Activated naive CD8-positive, alpha-beta T cell treated with anti-CD3 and anti-CD28 coated beads for 36 hours (primary cell): ENCODE measurements around the gene IFNB1. TPM values are rescaled to one million over a fixed set of nuclear protein-coding genes. Genes with fewer than 3 reads are reported as not detected.

Source experiments
- DNase-seq: peaks from one replicate; pipeline ENCODE4 v3.0.0; 2021
- H3K27ac Mint-ChIP-seq: one replicate; pipeline ENCODE4 v1.8.0; 2022; ENCODE audit warnings: mild to moderate bottlenecking, moderate library complexity, mixed read lengths
- H3K27me3 Mint-ChIP-seq: one replicate; pipeline ENCODE4 v1.8.0; 2022; ENCODE audit warnings: mild to moderate bottlenecking, mixed read lengths
- H3K36me3 Mint-ChIP-seq: one replicate; pipeline ENCODE4 v1.8.0; 2021; ENCODE audit warnings: mild to moderate bottlenecking, mixed read lengths
- H3K4me1 Mint-ChIP-seq: one replicate; pipeline ENCODE4 v1.8.0; 2021; ENCODE audit warnings: mixed read lengths
- H3K4me3 Mint-ChIP-seq: one replicate; pipeline ENCODE4 v1.8.0; 2022; ENCODE audit warnings: mild to moderate bottlenecking, moderate library complexity, mixed read lengths
- H3K9me3 Mint-ChIP-seq: one replicate; pipeline ENCODE4 v1.8.0; 2022; ENCODE audit warnings: mixed read lengths
- total RNA-seq, 2 experiments: library from RNA; stranded (reverse); gene quantifications; one replicate each; pipeline ENCODE4 v1.2.3, GENCODE V29; 2021

IFNB1 gene
- 1 to 10 TPM in 1 of 2 experiments, under 1 TPM in 1; 0.62 to 1.2 TPM for total RNA-seq

DNA sequence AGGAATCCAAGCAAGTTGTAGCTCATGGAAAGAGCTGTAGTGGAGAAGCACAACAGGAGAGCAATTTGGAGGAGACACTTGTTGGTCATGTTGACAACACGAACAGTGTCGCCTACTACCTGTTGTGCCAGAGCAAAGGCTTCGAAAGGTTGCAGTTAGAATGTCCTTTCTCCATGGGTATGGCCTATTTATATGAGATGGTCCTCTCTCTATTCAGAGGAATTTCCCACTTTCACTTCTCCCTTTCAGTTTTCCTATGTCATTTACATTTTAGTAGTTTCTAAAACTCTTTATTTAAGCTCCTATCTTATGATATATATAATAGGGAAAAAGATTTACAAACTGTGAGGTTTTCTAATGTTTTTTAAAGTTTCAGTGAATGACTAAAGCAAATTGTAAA is at the start of gene IFNB1:
IFNB1 (minus strand) TSS at position 162 of the 400 bp plus-strand sequence; CDS start at position 89, 73 bp downstream.
- Mint-ChIP-seq H3K27me3 (no peaks in the 10 kb centered on the region), H3K27ac (peak within 1 kb of the TSS; percentile 35)

DNA sequence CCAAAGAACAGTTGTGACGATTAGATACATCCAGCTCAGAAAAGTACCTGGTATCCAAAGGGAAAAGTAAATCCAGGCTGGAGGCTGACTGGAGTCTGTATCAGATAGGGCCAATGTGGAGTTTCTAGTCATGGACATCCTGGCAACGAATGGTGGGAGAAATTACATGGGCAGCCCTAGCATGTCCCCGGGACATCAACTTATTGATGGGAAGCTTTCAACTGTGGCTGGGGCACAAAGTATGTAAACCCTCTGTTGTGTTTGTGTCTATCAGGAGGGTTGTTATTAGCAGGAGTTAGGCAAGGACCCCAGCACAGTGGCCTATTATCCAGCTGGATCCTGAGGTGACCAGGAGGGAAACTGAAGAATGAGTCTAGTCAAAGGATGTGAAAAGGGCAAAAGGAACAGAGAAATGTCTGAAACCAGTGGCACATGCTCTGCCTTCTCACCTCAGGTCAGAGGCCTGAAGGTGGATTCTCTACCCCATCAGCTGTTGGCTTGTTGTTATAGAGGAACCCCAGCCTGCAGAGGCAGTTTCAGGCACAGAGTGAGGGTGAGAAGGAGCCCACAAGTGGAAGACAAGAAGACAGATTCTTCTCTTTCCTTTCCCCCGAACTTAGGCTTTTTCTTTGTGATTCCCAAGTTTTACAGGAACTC is 44.0 kb upstream of the IFNB1 start:
- Mint-ChIP-seq H3K4me3 (no peak overlapping the region), H3K4me1 (peaks cover 10% of the 10 kb centered on the region), H3K27me3 (peaks cover 51% of the 10 kb centered on the region), H3K36me3 (no peaks in the 10 kb centered on the region), H3K9me3 (no peaks in the 10 kb centered on the region), H3K27ac (no peak overlapping the region)
- no peak for DNase-seq

More for the DNA sequence above, at the start of gene IFNB1:
- Mint-ChIP-seq H3K9me3 (peaks cover 8% of the 10 kb centered on the region), H3K36me3 (peaks cover 11% of the 10 kb centered on the region), H3K4me3 (no peak within 1 kb of the TSS), H3K4me1 (peaks cover 27% of the 10 kb centered on the region)
- no peak for DNase-seq

DNA sequence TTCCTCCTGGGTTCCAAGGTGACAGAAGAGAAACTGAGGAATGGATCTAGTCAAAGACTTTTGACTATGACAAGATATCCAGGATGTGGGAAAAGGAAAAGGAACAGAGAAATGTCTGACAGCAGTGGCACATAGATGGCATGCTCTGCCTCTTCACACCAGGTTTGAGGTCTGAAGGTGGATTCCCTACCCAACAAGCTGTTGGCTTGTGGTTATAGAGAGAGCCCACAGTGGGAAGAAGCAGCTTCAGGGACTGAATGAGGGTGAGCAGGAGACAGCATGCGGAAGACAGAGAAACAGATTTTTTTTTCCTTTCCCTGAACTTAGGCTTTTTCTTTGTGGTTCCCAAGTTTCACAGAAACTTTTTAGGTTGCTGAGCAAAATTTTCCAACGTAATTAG is 43.3 kb upstream of the IFNB1 start:
- Mint-ChIP-seq H3K27me3 (peaks cover 51% of the 10 kb centered on the region), H3K36me3 (no peaks in the 10 kb centered on the region), H3K9me3 (no peaks in the 10 kb centered on the region), H3K27ac (no peak overlapping the region), H3K4me1 (peaks cover 10% of the 10 kb centered on the region), H3K4me3 (no peak overlapping the region)
- DNase-seq = peak; percentile 38

DNA sequence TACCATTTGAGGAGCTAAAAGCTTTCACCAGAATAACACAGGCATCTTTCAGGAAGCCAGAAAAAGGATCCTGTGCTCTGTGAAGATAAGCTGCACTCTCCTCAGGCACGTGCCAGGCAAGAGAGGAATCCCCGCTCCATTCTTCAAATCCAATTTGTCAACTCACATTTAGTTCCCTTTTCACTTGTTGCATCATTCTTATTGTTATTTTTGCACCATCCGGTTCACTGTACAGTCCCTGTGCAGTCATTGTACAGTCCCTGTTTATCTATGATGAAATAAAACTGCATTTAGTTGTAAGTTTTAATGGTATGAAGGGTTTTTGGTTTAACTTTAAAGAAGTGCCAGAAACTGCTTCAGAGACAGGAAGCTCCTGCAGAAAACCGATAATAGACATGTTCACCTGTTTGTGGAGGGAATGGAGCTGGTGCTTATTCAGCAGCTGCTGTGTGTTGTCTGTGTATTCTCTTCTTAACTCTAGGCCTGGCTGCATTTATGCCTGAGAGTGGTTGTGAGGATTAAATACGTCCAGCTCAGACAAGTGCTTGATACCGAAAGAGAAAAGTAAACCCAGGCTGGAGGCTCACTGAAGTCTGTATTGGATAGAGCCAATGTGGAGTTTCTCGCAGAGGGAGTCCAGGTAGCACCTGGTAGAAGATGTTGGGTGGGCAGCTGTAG is 41.5 kb upstream of the IFNB1 start:
- Mint-ChIP-seq H3K27ac (no peak overlapping the region), H3K4me3 (no peak overlapping the region), H3K4me1 (peaks cover 10% of the 10 kb centered on the region), H3K36me3 (no peaks in the 10 kb centered on the region), H3K27me3 (peaks cover 46% of the 10 kb centered on the region), H3K9me3 (no peaks in the 10 kb centered on the region)
- DNase-seq = no peak

DNA sequence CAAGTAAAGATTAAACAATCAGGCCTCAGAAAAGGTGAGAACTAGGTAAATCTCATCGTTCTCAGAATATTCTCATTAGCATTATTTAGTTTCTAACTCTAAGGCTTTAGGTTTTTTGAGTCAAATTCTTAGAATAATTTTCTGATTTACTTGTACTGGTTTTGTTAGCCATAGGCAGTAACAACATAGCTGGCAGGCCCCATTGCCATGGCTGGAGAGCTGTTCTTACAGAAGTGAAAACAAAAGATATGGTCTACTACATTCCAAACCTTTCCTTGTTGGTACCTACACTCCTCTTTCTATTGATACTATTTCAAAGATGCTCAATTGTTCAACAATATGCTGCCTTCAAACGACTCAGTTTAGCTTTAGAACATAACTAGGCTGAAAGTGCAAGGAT is 36.6 kb upstream of the IFNB1 start:
- H3K9me3 Mint-ChIP-seq = no peaks in the 10 kb centered on the region
- H3K4me1 Mint-ChIP-seq = peaks cover 2% of the 10 kb centered on the region
- H3K4me3 Mint-ChIP-seq = no peak overlapping the region
- H3K27me3 Mint-ChIP-seq = peaks cover 32% of the 10 kb centered on the region
- DNase-seq = no peak
- no peak overlapping the region for H3K27ac Mint-ChIP-seq
- H3K36me3 Mint-ChIP-seq = no peaks in the 10 kb centered on the region

DNA sequence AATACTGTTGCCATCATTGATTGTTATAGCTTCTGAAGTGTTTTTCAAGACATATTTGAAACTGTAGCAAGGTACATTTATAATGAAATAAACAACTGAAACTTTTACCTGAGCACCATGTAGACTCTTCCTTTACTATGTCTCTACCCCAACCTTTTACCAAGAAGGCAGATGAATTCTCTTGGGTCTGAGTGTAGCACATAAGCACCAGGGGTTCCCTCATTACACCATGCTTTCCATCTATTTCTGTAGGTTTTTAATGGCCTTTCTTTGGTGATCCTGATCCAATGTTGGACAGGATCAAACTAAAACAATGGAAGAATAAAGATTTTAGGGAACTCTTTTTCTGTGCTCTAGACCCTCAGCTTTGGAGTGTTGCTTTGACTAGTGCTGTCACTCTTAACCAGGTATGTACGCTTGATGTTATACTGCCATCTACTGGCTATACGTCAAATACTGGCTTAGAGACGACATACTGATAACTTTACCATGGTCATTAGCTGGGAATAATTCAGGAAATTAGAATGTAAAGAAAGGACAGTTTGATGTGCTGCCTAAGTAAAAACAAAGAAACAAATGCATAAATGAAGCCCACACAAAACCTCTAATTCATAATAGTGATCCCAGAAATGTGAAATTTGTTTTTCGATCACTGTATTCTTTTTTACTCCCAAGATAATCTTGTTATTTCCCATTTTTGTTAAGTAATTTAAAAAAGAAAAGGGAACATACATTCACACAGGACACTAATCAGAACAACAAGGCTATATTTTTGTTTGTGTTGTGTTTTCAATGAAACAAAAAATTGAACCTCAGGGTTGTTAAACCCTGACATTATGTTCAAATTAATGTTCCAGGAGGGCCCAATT is 33.2 kb upstream of the IFNB1 start:
- Mint-ChIP-seq H3K4me1 (peaks cover 2% of the 10 kb centered on the region), H3K36me3 (no peaks in the 10 kb centered on the region), H3K27ac (no peak overlapping the region), H3K4me3 (no peak overlapping the region), H3K9me3 (no peaks in the 10 kb centered on the region), H3K27me3 (peaks cover 4% of the 10 kb centered on the region)
- no peak for DNase-seq

DNA sequence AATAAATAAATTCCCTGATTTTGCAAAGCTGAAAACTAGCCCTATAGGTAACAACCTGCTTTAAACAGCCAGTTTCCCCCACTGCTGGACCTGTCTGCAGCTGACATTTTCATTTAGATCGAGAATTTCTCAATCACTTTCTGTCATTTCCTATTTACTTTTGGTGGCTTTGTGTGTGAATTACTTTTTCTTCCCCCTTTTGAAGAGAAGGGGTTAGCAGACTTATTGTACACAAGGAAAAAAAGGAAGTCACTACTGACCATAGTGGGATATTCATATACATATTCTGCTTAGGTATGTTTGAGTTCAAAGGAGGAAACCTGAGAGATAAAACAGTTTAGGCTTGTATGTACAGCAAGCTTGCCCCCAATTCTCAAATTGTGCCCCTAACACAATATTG is 27.0 kb upstream of the IFNB1 start:
- H3K4me3 Mint-ChIP-seq = no peak overlapping the region
- H3K4me1 Mint-ChIP-seq = peaks cover 5% of the 10 kb centered on the region
- no peaks in the 10 kb centered on the region for H3K36me3 Mint-ChIP-seq
- no peaks in the 10 kb centered on the region for H3K9me3 Mint-ChIP-seq
- DNase-seq = no peak
- H3K27me3 Mint-ChIP-seq = peaks cover 4% of the 10 kb centered on the region
- no peak overlapping the region for H3K27ac Mint-ChIP-seq

DNA sequence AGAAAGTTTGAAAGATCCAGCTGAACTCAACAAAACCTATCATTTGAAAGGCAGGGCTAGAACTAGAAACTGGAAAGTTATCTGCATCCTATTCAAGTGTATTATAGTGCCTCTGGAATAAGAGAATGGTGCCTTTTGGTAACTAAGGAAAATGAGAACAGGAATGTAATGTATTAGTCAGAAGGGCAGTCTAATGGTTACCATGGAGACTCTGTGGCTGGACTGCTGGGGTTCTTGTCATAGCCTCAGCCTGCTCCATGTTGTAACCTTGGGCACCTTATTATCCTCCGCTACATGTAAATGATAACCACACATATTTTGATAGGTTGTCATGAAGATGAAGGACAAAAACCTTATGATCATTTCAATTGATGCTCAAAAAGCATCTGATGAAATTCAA is 24.6 kb upstream of the IFNB1 start:
- DNase-seq = no peak

DNA sequence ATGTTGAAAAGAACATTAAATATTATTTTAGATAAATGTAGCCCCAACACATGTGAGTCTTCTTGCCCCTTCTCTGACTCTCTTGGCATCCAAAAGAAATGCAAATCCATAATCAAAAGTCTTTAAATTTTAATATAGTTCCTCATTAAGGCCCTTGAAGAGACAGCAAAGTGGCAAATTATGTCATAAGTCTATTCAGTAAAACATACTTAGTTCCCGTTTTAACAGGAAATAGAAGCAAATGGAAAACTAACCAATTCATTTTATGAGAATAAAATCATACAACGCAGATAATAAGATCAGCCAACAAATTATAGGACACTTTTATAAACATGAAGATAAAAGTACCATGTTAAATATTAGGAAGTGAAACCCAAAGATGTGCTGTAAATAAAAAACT is 20.1 kb upstream of the IFNB1 start:
- H3K9me3 Mint-ChIP-seq = peaks cover 2% of the 10 kb centered on the region
- no peaks in the 10 kb centered on the region for H3K27me3 Mint-ChIP-seq
- H3K4me3 Mint-ChIP-seq = no peak overlapping the region
- peaks cover 22% of the 10 kb centered on the region for H3K4me1 Mint-ChIP-seq
- DNase-seq = no peak
- peaks cover 12% of the 10 kb centered on the region for H3K36me3 Mint-ChIP-seq
- H3K27ac Mint-ChIP-seq = peak overlapping the region; percentile 95

More for the DNA sequence above, 24.6 kb upstream of the IFNB1 start:
- H3K9me3 Mint-ChIP-seq = no peaks in the 10 kb centered on the region
- H3K4me1 Mint-ChIP-seq = peaks cover 5% of the 10 kb centered on the region
- no peak overlapping the region for H3K27ac Mint-ChIP-seq
- H3K36me3 Mint-ChIP-seq = peaks cover 1% of the 10 kb centered on the region
- H3K4me3 Mint-ChIP-seq = no peak overlapping the region
- peaks cover 4% of the 10 kb centered on the region for H3K27me3 Mint-ChIP-seq

DNA sequence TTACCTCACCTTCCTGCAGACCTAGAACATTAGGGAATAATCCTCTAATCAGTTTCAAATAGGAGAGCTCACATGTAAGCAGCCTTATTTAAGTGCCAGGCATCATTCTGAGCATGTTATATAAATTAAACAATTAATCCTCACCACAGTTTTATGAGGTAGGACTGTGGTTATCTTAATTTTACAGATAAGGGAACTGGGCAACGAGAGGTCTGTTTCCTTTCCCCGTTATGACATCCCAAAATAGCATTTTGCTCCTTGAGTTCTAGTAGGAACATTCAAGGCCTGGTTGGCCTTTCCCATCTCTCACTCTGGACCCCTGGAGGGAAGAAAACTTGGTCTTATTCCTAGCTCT is 19.1 kb upstream of the IFNB1 start:
- H3K27me3 Mint-ChIP-seq = no peaks in the 10 kb centered on the region
- peaks cover 5% of the 10 kb centered on the region for H3K9me3 Mint-ChIP-seq
- H3K4me1 Mint-ChIP-seq = peaks cover 25% of the 10 kb centered on the region
- peak overlapping the region; percentile 75 for H3K4me3 Mint-ChIP-seq
- DNase-seq = no peak
- H3K27ac Mint-ChIP-seq = peak overlapping the region; percentile 95
- peaks cover 14% of the 10 kb centered on the region for H3K36me3 Mint-ChIP-seq

DNA sequence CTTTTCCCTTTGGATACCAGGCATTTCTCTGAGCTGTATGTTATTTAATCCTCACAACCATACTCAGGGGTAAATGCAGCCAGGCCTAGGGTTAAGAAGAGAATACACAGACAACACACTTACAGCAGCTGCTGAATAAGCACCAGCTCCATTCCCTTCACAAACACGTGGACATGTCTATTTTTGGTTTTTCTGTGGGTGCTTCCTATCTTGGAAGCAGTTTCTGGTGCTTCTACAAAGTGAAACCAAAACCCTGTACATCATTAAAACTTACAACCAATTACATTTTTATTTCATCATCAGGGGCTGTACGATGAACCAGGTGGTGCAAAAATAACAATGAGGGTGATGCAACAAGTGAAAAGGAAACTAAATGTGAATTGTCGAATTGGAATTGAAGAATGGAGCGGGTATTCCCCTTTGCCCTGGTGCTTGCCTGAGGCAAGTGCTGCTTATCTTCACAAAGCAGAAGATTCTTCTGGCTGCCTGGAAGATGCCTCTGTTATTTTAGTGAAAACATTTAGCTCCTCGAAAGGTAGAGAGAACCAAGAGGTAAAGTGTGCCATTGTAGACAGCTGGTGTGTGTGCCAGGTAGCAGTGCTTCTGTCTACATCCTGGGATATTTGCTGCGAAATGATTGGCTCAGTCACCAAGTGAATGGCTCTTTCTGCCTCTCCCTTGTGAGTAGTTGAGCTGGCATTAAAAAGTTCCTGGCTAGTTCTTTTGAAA is 18.6 kb upstream of the IFNB1 start:
- Mint-ChIP-seq H3K27ac (peak overlapping the region; percentile 95), H3K9me3 (peaks cover 5% of the 10 kb centered on the region), H3K4me3 (peak overlapping the region; percentile 75), H3K36me3 (peaks cover 14% of the 10 kb centered on the region), H3K4me1 (peaks cover 30% of the 10 kb centered on the region), H3K27me3 (no peaks in the 10 kb centered on the region)
- peak; percentile 45 for DNase-seq

DNA sequence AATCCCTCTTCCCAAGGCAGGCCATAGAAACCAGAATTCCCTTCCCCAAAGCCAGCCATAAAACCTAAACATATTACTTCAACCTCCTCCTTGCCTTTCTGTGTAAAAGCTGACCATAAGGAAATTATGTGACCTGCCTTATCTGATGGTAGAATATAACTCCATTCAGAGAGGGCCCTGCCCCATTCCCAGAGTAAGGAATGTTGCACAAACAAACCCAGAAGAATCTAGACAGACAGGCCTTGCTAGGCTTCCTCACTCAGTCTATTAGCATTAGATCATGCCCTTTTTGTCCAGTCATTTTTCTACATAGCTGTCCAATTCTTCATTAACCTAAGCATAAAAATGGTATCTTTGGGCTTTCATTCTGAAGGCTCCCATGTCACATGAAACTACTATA is 17.8 kb upstream of the IFNB1 start:
- Mint-ChIP-seq H3K4me3 (peak overlapping the region; percentile 75), H3K9me3 (peaks cover 5% of the 10 kb centered on the region), H3K27ac (peak overlapping the region; percentile 95), H3K36me3 (peaks cover 14% of the 10 kb centered on the region), H3K4me1 (peaks cover 34% of the 10 kb centered on the region), H3K27me3 (no peaks in the 10 kb centered on the region)
- DNase-seq = no peak

DNA sequence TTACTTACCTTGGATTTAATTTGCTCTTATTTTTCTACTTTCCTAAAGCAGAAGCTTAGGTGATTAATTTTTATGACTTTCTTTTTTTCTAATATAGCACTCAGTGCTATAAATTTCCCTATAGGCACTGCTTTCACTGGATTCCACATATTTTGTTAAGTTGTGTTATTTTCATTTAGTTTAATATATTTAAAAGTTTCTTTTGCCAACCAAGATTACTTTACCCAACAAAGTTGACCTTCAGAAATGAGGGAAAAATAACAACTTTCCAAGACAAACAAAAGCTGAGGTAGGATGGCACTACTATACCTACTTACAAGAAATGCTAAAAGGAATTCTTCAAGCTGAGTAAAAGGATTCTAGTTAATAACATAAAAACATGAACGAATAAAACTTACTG is 8.8 kb upstream of the IFNB1 start:
- Mint-ChIP-seq H3K4me3 (no peak overlapping the region), H3K27ac (no peak overlapping the region), H3K27me3 (no peaks in the 10 kb centered on the region), H3K4me1 (peaks cover 26% of the 10 kb centered on the region), H3K9me3 (peaks cover 6% of the 10 kb centered on the region), H3K36me3 (peaks cover 10% of the 10 kb centered on the region)
- no peak for DNase-seq

DNA sequence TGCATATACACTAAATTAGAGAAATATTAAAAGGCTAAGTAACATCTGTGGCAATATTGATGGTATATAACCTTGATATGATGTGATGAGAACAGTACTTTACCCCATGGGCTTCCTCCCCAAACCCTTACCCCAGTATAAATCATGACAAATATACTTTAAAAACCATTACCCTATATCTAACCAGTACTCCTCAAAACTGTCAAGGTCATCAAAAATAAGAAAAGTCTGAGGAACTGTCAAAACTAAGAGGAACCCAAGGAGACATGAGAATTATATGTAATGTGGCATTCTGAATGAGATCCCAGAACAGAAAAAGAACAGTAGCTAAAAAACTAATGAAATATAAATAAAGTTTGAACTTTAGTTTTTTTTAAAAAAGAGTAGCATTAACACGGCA is 7.3 kb upstream of the IFNB1 start:
- H3K27ac Mint-ChIP-seq = no peak overlapping the region
- H3K9me3 Mint-ChIP-seq = peaks cover 11% of the 10 kb centered on the region
- H3K4me3 Mint-ChIP-seq = no peak overlapping the region
- H3K36me3 Mint-ChIP-seq = peaks cover 18% of the 10 kb centered on the region
- no peaks in the 10 kb centered on the region for H3K27me3 Mint-ChIP-seq
- DNase-seq = no peak
- peaks cover 29% of the 10 kb centered on the region for H3K4me1 Mint-ChIP-seq
